OCI-LY1 (cell line): ENCODE results near the gene ARHGEF12.

Experiments
- H2AFZ ChIP-seq: fragments of 200-600 bp; sonication (generic), shearing (Covaris generic); 2 replicates; pipeline ENCODE4 v1.6.0; 2014; ENCODE audit warnings: antibody characterized with exemption, mild to moderate bottlenecking, low read length
- H3F3A ChIP-seq: fragments of 200-600 bp; sonication (generic), shearing (Covaris generic); 2 replicates; pipeline ENCODE4 v1.6.0; 2014; ENCODE audit warnings: mild to moderate bottlenecking, antibody characterized with exemption, low read length, moderate library complexity; ENCODE audit not compliant: insufficient read depth
- H3K27ac ChIP-seq: fragments of 200-600 bp; sonication (generic); 2 replicates; pipeline ENCODE4 v1.5.1; 2014; ENCODE audit warnings: low read length, mixed run types, mild to moderate bottlenecking, low read depth; ENCODE audit not compliant: poor library complexity, severe bottlenecking
- H3K27me3 ChIP-seq: fragments of 200-600 bp; sonication (generic); 2 replicates; pipeline ENCODE4 v1.6.0; 2014; ENCODE audit warnings: antibody characterized with exemption, mild to moderate bottlenecking, low read length, moderate library complexity; ENCODE audit not compliant: insufficient read depth
- H3K36me3 ChIP-seq: fragments of 200-600 bp; sonication (generic); 2 replicates; pipeline ENCODE4 v1.6.1; 2014; ENCODE audit warnings: mild to moderate bottlenecking, antibody characterized with exemption, low read length, moderate library complexity, mixed read lengths; ENCODE audit not compliant: insufficient read depth
- H3K4me1 ChIP-seq: fragments of 200-600 bp; sonication (generic); 2 replicates; pipeline ENCODE4 v1.5.1; 2014; ENCODE audit warnings: mild to moderate bottlenecking, low read length, moderate library complexity; ENCODE audit not compliant: insufficient read depth, severe bottlenecking
- H3K4me2 ChIP-seq: fragments of 200-600 bp; sonication (generic), shearing (Covaris generic); 2 replicates; pipeline ENCODE4 v1.6.1; 2014; ENCODE audit warnings: low read length
- H3K4me3 ChIP-seq: fragments of 200-600 bp; sonication (generic); 2 replicates; pipeline ENCODE4 v1.5.1; 2014; ENCODE audit warnings: low read length, low read depth, mild to moderate bottlenecking, mixed read lengths; ENCODE audit not compliant: poor library complexity, severe bottlenecking
- H3K79me2 ChIP-seq: fragments of 200-600 bp; shearing (Covaris generic); 2 replicates; pipeline ENCODE4 v1.6.1; 2016; ENCODE audit warnings: mixed run types, low read length, mixed read lengths; ENCODE audit not compliant: insufficient read depth
- H3K9ac ChIP-seq: fragments of 200-600 bp; sonication (generic), shearing (Covaris generic); 2 replicates; pipeline ENCODE4 v1.6.1; 2014; ENCODE audit warnings: mild to moderate bottlenecking, low read length, mixed read lengths
- H3K9me2 ChIP-seq: fragments of 200-600 bp; sonication (generic), shearing (Covaris generic); 2 replicates; pipeline ENCODE4 v1.6.1; 2014; ENCODE audit warnings: low read depth, mild to moderate bottlenecking, low read length, mixed read lengths
- H3K9me3 ChIP-seq: fragments of 200-600 bp; shearing (Covaris generic); 2 replicates; pipeline ENCODE4 v1.6.1; 2014; ENCODE audit warnings: low read length, mixed read lengths
- H4K20me1 ChIP-seq: fragments of 200-600 bp; sonication (generic), shearing (Covaris generic); 2 replicates; pipeline ENCODE4 v1.6.0; 2016; ENCODE audit warnings: mild to moderate bottlenecking, low read length; ENCODE audit not compliant: insufficient read depth
- CTCF ChIP-seq: fragments of 200-600 bp; sonication (generic), shearing (Covaris generic); IDR thresholded peaks from 2 replicates; pipeline ENCODE4 v1.5.1; 2017; ENCODE audit warnings: mild to moderate bottlenecking, antibody characterized with exemption, low read length, moderate library complexity, mixed read lengths
- EZH2 ChIP-seq: fragments of 200-600 bp; sonication (generic), shearing (Covaris generic); IDR thresholded peaks from 2 replicates; pipeline ENCODE4 v1.8.0; 2017; ENCODE audit warnings: borderline replicate concordance, mixed run types, mild to moderate bottlenecking, antibody characterized with exemption, low read length, moderate library complexity, mixed read lengths

The ARHGEF12 gene

GRCh38 chr11:120413480-120413879 is 77.3 kb downstream of the ARHGEF12 start:
- TF ChIP-seq CTCF, result no peak
- TF ChIP-seq EZH2, result no peak

GRCh38 chr11:120420572-120420971 is 84.4 kb downstream of the ARHGEF12 start:
- Histone ChIP-seq H4K20me1 (no peaks in the 10 kb centered on the region), H3K9me2 (no peaks in the 10 kb centered on the region), H3K27ac (no peak overlapping the region), H3K9ac (no peak overlapping the region), H3K9me3 (no peaks in the 10 kb centered on the region), H3K27me3 (no peaks in the 10 kb centered on the region), H3K4me2 (no peak overlapping the region), H3K4me1 (peaks cover 13% of the 10 kb centered on the region), H3K4me3 (no peak overlapping the region), H2AFZ (no peak overlapping the region), H3F3A (no peaks in the 10 kb centered on the region), H3K79me2 (no peaks in the 10 kb centered on the region), H3K36me3 (no peaks in the 10 kb centered on the region)
- no peak for TF ChIP-seq EZH2
- TF ChIP-seq CTCF, result no peak

More at GRCh38 chr11:120413480-120413879, 77.3 kb downstream of the ARHGEF12 start:
- Histone ChIP-seq H3K27ac (no peak overlapping the region), H3K4me2 (no peak overlapping the region), H3K9me2 (no peaks in the 10 kb centered on the region), H2AFZ (no peak overlapping the region), H3K36me3 (no peaks in the 10 kb centered on the region), H3K9me3 (no peaks in the 10 kb centered on the region), H3K79me2 (no peaks in the 10 kb centered on the region), H3K27me3 (no peaks in the 10 kb centered on the region), H3K4me3 (no peak overlapping the region), H3F3A (no peaks in the 10 kb centered on the region), H4K20me1 (no peaks in the 10 kb centered on the region), H3K9ac (no peak overlapping the region), H3K4me1 (no peaks in the 10 kb centered on the region)

DNA sequence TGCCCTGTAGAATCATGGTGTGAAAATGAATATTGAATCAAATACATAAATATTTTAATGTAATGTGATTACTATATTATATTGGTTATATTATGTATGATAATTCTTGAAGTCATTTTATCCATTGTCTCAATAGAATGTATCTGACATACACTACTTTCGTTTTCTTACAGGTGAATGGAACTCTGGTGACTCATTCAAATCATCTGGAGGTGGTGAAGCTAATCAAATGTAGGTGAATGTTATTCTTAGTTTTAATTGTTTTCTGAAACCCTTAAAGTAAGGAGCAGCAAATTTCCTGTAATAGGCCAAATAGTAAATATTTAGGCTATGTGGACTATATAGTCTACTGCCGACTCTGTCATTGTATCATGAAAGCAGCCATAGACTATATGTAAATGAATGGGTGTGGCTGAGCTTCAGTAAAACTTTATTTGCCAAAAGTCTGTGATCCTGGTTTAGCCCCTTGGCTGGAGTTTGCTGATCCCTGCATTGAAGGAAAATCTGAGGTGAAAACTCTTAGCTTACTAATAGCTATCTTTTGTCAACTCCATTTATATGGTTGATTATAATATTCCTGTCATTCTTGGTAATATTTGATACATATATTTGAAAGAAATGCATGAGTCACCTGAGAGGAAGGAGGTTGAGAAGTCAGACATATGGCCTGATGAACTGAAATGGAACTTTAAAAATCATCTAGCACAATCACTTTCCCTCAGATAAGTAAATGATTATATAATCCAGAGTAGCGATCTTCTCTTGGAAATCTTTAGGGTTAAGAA is 88.2 kb downstream of the ARHGEF12 start:
- H3K27ac ChIP-seq, result peak overlapping the region; percentile 86
- H3K9ac ChIP-seq, result no peak overlapping the region; the same call in 1 of the 2 replicates
- H3K4me2 ChIP-seq, result no peak overlapping the region
- no peak overlapping the region for H2AFZ ChIP-seq
- TF ChIP-seq CTCF (no peak), EZH2 (no peak)
- no peaks in the 10 kb centered on the region for H3K79me2 ChIP-seq
- H3F3A ChIP-seq, result no peaks in the 10 kb centered on the region
- no peaks in the 10 kb centered on the region for H3K9me3 ChIP-seq
- peaks cover 21% of the 10 kb centered on the region for H3K4me1 ChIP-seq
- H4K20me1 ChIP-seq, result no peaks in the 10 kb centered on the region
- no peaks in the 10 kb centered on the region for H3K27me3 ChIP-seq
- H3K9me2 ChIP-seq, result no peaks in the 10 kb centered on the region
- H3K36me3 ChIP-seq, result no peaks in the 10 kb centered on the region
- H3K4me3 ChIP-seq, result no peak overlapping the region
